Measurements from ENCODE around the gene ADARB2.

- TF ChIP-seq, protein P1, sequence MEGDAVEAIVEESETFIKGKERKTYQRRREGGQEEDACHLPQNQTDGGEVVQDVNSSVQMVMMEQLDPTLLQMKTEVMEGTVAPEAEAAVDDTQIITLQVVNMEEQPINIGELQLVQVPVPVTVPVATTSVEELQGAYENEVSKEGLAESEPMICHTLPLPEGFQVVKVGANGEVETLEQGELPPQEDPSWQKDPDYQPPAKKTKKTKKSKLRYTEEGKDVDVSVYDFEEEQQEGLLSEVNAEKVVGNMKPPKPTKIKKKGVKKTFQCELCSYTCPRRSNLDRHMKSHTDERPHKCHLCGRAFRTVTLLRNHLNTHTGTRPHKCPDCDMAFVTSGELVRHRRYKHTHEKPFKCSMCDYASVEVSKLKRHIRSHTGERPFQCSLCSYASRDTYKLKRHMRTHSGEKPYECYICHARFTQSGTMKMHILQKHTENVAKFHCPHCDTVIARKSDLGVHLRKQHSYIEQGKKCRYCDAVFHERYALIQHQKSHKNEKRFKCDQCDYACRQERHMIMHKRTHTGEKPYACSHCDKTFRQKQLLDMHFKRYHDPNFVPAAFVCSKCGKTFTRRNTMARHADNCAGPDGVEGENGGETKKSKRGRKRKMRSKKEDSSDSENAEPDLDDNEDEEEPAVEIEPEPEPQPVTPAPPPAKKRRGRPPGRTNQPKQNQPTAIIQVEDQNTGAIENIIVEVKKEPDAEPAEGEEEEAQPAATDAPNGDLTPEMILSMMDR (IDR thresholded peaks at IDR 0.05): no peak
- no peak for TF ChIP-seq POLR2A (IDR thresholded peaks at IDR 0.05)
Observed at GRCh38 chr10:1513221-1513620, 224.1 kb downstream of the ADARB2 start.
